Activated CD8-positive, alpha-beta T cell treated with anti-CD3 and anti-CD28 coated beads for 36 hours (primary cell): ENCODE data around the gene MICAL3. TPM values are rescaled to one million over a fixed set of nuclear protein-coding genes. Genes with fewer than 3 reads are reported as not detected.

Source experiments
- ATAC-seq: fragments of 200-7000 bp; cut with Tn5 transposase; one replicate; pipeline ENCODE4 v1.10.0; 2021; ENCODE audit warnings: mild to moderate bottlenecking, moderate library complexity
- CTCF ChIA-PET: fragments of 350-600 bp; sonication (Branson Sonifier 250); formaldehyde crosslinking; loops from one replicate; lab custom pipeline; 2021; ENCODE audit warnings: antibody characterized with exemption; lab: Charles Lee
- POLR2A ChIA-PET: fragments of 350-600 bp; sonication (Branson Sonifier 250); formaldehyde crosslinking; loops from one replicate; lab custom pipeline; 2021; ENCODE audit warnings: antibody characterized with exemption; lab: Charles Lee
- DNase-seq: peaks from one replicate; pipeline ENCODE4 v3.0.0-alpha.2; 2020
- H3K27ac Mint-ChIP-seq: one replicate; pipeline ENCODE4 v1.8.0; 2021; ENCODE audit warnings: mild to moderate bottlenecking, mixed read lengths
- H3K27me3 Mint-ChIP-seq: one replicate; pipeline ENCODE4 v1.8.0; 2021; ENCODE audit warnings: mixed read lengths
- H3K36me3 Mint-ChIP-seq: one replicate; pipeline ENCODE4 v1.8.0; 2021; ENCODE audit warnings: low read depth, mixed read lengths
- H3K4me1 Mint-ChIP-seq: one replicate; pipeline ENCODE4 v1.8.0; 2021; ENCODE audit warnings: low read depth, mixed read lengths
- H3K4me3 Mint-ChIP-seq: one replicate; pipeline ENCODE4 v1.8.0; 2021; ENCODE audit warnings: mild to moderate bottlenecking, moderate library complexity, mixed read lengths
- H3K9me3 Mint-ChIP-seq: one replicate; pipeline ENCODE4 v1.8.0; 2021; ENCODE audit warnings: mixed read lengths
- intact Hi-C: fragments of 100-400 bp; cut with micrococcal nuclease; formaldehyde crosslinking; loops from one replicate; pipeline ENCODE4 v1.10.0; 2022
- total RNA-seq, 2 experiments: library from RNA; stranded (reverse); gene quantifications; one replicate each; pipeline ENCODE4 v1.2.3, GENCODE V29; 2021
- TF ChIP-seq, protein P1 (sequence below): fragments of 200-600 bp; IDR thresholded peaks from one replicate; pipeline ENCODE4 v1.8.0; 2022; ENCODE audit warnings: antibody characterized with exemption, mild to moderate bottlenecking

Gene MICAL3
- total RNA-seq, 2 experiments from 2014 or later = 31.6 to 32.4 TPM

DNA sequence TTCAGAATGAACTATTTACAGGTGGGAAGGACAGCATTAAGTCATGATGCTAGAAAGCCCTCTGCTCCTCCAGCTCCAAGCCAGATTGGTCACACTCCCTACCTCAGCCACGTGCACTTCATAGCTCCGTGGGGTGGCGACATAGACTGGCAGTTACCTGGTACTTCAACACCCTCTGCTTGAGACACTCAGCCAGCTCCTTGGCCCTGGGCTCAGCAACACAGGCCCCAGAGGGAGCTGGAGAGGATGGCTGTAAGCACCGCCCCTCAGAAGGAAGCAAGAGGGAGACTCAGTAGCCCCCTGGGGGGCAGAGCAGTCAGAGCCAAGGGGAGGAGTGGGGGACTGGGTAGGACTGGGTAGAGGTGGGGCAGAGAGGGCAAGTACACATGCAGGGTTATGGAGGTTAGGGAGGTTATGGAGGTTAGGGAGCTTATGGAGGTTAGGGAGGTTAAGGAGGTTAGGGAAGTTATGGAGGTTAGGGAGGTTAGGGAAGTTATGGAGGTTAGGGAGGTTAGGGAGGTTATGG lies 148.0 kb downstream of the MICAL3 start:
- Mint-ChIP-seq H3K27ac (no peak overlapping the region), H3K4me1 (no peaks in the 10 kb centered on the region), H3K36me3 (peaks cover 1% of the 10 kb centered on the region), H3K4me3 (no peak overlapping the region), H3K9me3 (no peaks in the 10 kb centered on the region), H3K27me3 (no peaks in the 10 kb centered on the region)
- intact Hi-C loops = no loop called here
- TF ChIP-seq, protein P1, sequence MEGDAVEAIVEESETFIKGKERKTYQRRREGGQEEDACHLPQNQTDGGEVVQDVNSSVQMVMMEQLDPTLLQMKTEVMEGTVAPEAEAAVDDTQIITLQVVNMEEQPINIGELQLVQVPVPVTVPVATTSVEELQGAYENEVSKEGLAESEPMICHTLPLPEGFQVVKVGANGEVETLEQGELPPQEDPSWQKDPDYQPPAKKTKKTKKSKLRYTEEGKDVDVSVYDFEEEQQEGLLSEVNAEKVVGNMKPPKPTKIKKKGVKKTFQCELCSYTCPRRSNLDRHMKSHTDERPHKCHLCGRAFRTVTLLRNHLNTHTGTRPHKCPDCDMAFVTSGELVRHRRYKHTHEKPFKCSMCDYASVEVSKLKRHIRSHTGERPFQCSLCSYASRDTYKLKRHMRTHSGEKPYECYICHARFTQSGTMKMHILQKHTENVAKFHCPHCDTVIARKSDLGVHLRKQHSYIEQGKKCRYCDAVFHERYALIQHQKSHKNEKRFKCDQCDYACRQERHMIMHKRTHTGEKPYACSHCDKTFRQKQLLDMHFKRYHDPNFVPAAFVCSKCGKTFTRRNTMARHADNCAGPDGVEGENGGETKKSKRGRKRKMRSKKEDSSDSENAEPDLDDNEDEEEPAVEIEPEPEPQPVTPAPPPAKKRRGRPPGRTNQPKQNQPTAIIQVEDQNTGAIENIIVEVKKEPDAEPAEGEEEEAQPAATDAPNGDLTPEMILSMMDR = no peak
- DNase-seq = no peak
- ChIA-PET POLR2A (interaction anchor here (0.8 to 1.0 kb wide), 4 partner anchors 13 to 200 kb away, joined by 3 read pairs; no protein-coding TSS in a partner anchor), CTCF (no interaction called here)
- ATAC-seq = no peak

DNA sequence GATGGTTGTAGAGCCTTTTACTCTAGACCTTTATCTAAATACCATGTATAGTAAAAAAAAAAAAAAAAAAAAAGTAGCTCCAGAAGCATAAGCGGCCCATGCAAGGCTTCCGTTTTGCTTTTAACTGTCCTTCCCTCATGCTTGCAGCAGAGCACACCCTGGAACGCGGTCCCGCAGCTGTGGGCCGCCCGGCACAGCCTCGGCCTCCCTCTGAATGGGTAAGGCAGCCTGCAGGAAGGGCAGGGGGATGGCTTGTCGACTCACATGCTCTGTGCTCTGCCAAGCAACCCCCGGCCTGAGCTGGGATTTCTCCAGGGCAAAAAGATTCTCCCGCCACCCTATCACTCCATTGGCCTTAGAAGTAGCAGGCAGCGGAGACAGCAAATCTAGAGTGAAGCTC lies 148.7 kb downstream of the MICAL3 start:
- Mint-ChIP-seq H3K9me3 (no peaks in the 10 kb centered on the region), H3K4me1 (no peaks in the 10 kb centered on the region), H3K27ac (no peak overlapping the region), H3K27me3 (no peaks in the 10 kb centered on the region), H3K4me3 (no peak overlapping the region), H3K36me3 (peaks cover 1% of the 10 kb centered on the region)
- TF ChIP-seq, protein P1 = no peak
- intact Hi-C loops = no loop called here
- ATAC-seq = no peak
- ChIA-PET POLR2A (interaction anchor here (0.8 to 1.0 kb wide), 4 partner anchors 13 to 201 kb away, joined by 3 read pairs; no protein-coding TSS in a partner anchor), CTCF (no interaction called here)
- DNase-seq = no peak

DNA sequence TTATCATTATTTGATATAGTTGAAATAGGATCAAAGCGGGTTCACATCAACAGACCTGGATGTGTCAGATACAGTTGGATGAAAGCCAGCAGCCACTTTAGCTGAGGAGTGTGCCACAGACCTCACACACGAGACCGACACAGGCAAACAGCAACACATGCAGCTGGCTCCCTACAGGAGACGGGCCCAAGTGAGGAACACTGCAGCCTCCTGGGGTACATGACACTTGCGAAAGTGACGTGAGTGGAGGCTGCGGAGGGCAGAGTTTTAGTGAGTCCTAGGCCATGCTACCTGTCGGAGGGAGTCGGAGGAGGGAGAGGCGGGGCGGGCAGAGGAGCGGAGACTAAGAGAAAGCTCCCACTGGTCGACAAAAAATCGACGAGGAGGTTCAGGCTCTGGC lies 149.2 kb downstream of the MICAL3 start:
- ChIA-PET CTCF (no interaction called here), POLR2A (no interaction called here)
- H3K27ac Mint-ChIP-seq = no peak overlapping the region
- no peak overlapping the region for H3K4me3 Mint-ChIP-seq
- H3K9me3 Mint-ChIP-seq = no peaks in the 10 kb centered on the region
- TF ChIP-seq, protein P1 = no peak
- ATAC-seq = no peak
- peaks cover 1% of the 10 kb centered on the region for H3K36me3 Mint-ChIP-seq
- no peaks in the 10 kb centered on the region for H3K4me1 Mint-ChIP-seq
- H3K27me3 Mint-ChIP-seq = no peaks in the 10 kb centered on the region
- no peak for DNase-seq
- intact Hi-C loops = no loop called here

DNA sequence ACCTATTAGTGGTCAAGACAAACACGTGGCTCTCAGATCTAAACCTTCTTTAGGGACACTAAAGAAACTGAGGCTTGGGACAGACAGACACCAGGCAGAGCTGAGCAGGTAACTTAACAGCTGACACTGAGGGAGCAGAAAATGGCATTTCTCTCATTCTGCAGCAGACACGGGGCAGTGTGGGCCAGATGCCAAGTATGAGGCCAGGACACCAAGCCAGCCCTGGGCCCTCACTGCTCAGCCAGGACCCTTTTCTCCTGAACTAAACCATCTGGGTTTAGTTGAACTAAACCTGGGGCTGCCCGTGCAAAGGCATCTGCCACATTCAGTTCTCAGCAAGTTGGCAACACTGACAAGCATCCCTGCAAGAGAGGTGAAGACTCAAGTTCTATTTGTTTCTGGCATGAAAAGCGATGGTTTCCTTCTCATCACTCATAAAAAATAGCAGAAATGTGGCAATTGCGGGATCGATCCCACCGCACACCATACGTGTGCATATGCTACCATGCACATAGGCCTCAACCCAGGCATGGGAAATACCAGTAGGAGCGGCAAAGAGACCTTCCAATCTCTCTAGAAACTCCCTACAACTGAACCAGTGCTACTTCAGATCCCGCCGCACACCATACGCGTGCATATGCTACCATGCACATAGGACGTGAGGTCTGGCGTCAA lies 150.0 kb downstream of the MICAL3 start:
- ATAC-seq (no peak), DNase-seq (no peak)
- ChIA-PET POLR2A (no interaction called here), CTCF (no interaction called here)
- Mint-ChIP-seq H3K27ac (no peak overlapping the region), H3K4me3 (no peak overlapping the region), H3K4me1 (no peaks in the 10 kb centered on the region), H3K9me3 (no peaks in the 10 kb centered on the region), H3K27me3 (no peaks in the 10 kb centered on the region), H3K36me3 (peaks cover 1% of the 10 kb centered on the region)
- intact Hi-C loops = no loop called here
- TF ChIP-seq, protein P1 = no peak

DNA sequence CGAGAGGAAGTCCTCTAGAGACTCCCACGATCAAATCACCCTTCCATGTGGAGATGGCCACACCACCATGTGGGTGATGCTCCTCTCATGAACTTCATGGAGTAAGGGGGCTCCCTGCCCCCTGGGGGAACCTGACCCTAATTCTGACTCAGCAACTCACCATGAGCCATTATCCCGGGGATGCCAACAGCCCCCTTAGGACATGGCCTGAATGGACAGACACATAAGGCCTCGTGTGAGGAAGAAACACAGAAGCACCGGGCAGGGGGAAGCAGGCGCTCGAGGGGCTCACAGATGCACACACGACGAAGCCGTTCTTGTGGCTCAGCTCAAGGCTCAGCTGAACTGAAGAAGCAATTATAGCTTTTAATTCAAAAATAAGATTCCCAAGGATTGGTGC lies 150.6 kb downstream of the MICAL3 start:
- no peak for DNase-seq
- Mint-ChIP-seq H3K4me3 (no peak overlapping the region), H3K4me1 (no peaks in the 10 kb centered on the region), H3K27me3 (no peaks in the 10 kb centered on the region), H3K9me3 (no peaks in the 10 kb centered on the region), H3K36me3 (peaks cover 1% of the 10 kb centered on the region), H3K27ac (no peak overlapping the region)
- ChIA-PET POLR2A (no interaction called here), CTCF (no interaction called here)
- TF ChIP-seq, protein P1 = no peak
- intact Hi-C loops = no loop called here
- ATAC-seq = no peak
